ENCODE data around the gene TRAPPC3L.
"Not testable (repeated sequence)": the region's sequence is repeated elsewhere in the genome, so short reads cannot be mapped to it uniquely, and the experiment has no call there.

Gene TRAPPC3L

GRCh38 chr6:116512734-116513133 lies 32.8 kb downstream of the TRAPPC3L start:
- DNase-seq, result no peak

GRCh38 chr6:116512111-116512559 lies 33.3 kb downstream of the TRAPPC3L start:
- no peak for DNase-seq

- DNase-seq, result no peak
These were observed 33.9 kb downstream of the TRAPPC3L start, which contains the start of gene CALHM5 for GRCh38 chr6:116511424-116512110. Gene CALHM5 (plus strand): TSS chr6:116511639. CDS start chr6:116511697, 58 bp downstream.

- no peak for DNase-seq
These were observed 37.0 kb downstream of the TRAPPC3L start for GRCh38 chr6:116508527-116508926.

GRCh38 chr6:116507324-116507723 lies 38.2 kb downstream of the TRAPPC3L start:
- no peak for DNase-seq

GRCh38 chr6:116500969-116501433 lies 44.5 kb downstream of the TRAPPC3L start:
- no peak for DNase-seq

GRCh38 chr6:116497113-116497676 lies 48.3 kb downstream of the TRAPPC3L start:
- no peak for DNase-seq

GRCh38 chr6:116495161-116495560 lies 50.3 kb downstream of the TRAPPC3L start:
- not testable (repeated sequence) for DNase-seq

GRCh38 chr6:116492331-116493067 lies 53.0 kb downstream of the TRAPPC3L start:
- DNase-seq, result no peak

- no peak for DNase-seq
These were observed 53.7 kb downstream of the TRAPPC3L start for GRCh38 chr6:116491610-116492330.

- no peak for DNase-seq
These were observed 59.8 kb downstream of the TRAPPC3L start for GRCh38 chr6:116485559-116486184.

- no peak for DNase-seq
These were observed 61.9 kb downstream of the TRAPPC3L start for GRCh38 chr6:116483616-116484015.

GRCh38 chr6:116482780-116483179 lies 62.7 kb downstream of the TRAPPC3L start:
- DNase-seq, result no peak

GRCh38 chr6:116476002-116476678 lies 69.3 kb downstream of the TRAPPC3L start:
- no peak for DNase-seq

GRCh38 chr6:116475141-116475540 lies 70.3 kb downstream of the TRAPPC3L start:
- no peak for DNase-seq

- DNase-seq, result no peak
These were observed 72.8 kb downstream of the TRAPPC3L start for GRCh38 chr6:116472706-116473105.

- DNase-seq, result no peak
These were observed 74.0 kb downstream of the TRAPPC3L start for GRCh38 chr6:116471531-116471930.

GRCh38 chr6:116468293-116468692 lies 77.2 kb downstream of the TRAPPC3L start:
- DNase-seq, result no peak

- no peak for DNase-seq
These were observed 78.0 kb downstream of the TRAPPC3L start for GRCh38 chr6:116467514-116467913.

GRCh38 chr6:116467096-116467495 lies 78.4 kb downstream of the TRAPPC3L start:
- DNase-seq, result no peak

GRCh38 chr6:116465246-116465645 lies 80.2 kb downstream of the TRAPPC3L start:
- no peak for DNase-seq

GRCh38 chr6:116463301-116463700 lies 82.2 kb downstream of the TRAPPC3L start:
- no peak for DNase-seq

Data from T-helper 9 cell (primary cell).